Ishikawa (cell line): ENCODE measurements around the gene NHSL1.

Experiments
- CEBPB ChIP-seq: IDR thresholded peaks from 2 replicates; pipeline ENCODE4 v1.6.1; 2012
- EGR1 ChIP-seq: IDR thresholded peaks from 2 replicates; pipeline ENCODE4 v1.6.1; 2012
- EP300 ChIP-seq: IDR thresholded peaks from 2 replicates; pipeline ENCODE4 v1.6.1; 2012; ENCODE audit warnings: borderline replicate concordance
- FOXM1 ChIP-seq: IDR thresholded peaks from 2 replicates; pipeline ENCODE4 v1.6.1; 2012; ENCODE audit warnings: low read depth, borderline replicate concordance
- NFIC ChIP-seq: IDR thresholded peaks from 2 replicates; pipeline ENCODE4 v1.6.1; 2012
- TAF1 ChIP-seq: IDR thresholded peaks from 2 replicates; pipeline ENCODE4 v1.6.1; 2012; ENCODE audit warnings: low read depth, mild to moderate bottlenecking
- TEAD4 ChIP-seq: IDR thresholded peaks from 2 replicates; pipeline ENCODE4 v1.6.1; 2012
- YY1 ChIP-seq: IDR thresholded peaks from 2 replicates; pipeline ENCODE4 v1.6.1; 2012; ENCODE audit warnings: low read depth
- TF ChIP-seq, protein P1 (sequence below): IDR thresholded peaks from 2 replicates; pipeline ENCODE4 v1.6.1; 2012; ENCODE audit warnings: low read depth, mild to moderate bottlenecking
- TF ChIP-seq, protein P2 (sequence below): IDR thresholded peaks from 2 replicates; pipeline ENCODE4 v1.6.1; 2012
- TF ChIP-seq, protein P3 (sequence below): IDR thresholded peaks from 2 replicates; pipeline ENCODE4 v1.6.1; 2012

DNA sequence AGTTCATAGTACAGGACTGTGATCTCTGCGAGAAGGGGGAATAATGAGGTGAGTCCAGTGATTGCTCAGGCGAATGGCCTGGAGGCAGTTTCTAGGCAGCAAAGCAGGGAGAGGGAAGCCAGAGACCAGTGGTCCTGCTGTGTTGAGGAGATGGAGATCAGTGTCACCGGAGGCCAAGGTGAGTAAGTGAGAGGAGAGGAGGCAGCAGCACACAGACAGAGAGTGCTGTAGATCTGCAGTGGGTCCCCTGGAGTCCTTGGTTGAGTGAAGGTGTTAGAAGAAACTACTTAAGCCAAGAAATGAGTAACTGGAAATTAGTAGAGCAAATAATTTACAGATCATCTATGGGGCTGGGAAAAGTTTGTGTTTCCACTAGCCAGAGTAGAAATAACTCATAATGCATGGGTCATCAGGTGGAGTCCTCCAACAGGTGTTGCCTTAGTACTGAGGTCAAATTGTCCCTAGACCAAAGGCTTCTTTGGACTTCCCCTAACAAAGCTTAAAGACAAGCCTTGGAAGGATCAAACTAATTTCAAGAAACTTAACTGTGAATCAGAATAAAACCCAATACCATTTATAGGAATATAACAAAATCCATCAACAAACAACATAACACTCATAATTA lies 81.7 kb downstream of the NHSL1 start:
- TF ChIP-seq YY1 (no peak), CEBPB (no peak), EP300 (no peak), TAF1 (no peak), NFIC (no peak), EGR1 (no peak), TEAD4 (no peak), FOXM1 (no peak)
- TF ChIP-seq, protein P1, sequence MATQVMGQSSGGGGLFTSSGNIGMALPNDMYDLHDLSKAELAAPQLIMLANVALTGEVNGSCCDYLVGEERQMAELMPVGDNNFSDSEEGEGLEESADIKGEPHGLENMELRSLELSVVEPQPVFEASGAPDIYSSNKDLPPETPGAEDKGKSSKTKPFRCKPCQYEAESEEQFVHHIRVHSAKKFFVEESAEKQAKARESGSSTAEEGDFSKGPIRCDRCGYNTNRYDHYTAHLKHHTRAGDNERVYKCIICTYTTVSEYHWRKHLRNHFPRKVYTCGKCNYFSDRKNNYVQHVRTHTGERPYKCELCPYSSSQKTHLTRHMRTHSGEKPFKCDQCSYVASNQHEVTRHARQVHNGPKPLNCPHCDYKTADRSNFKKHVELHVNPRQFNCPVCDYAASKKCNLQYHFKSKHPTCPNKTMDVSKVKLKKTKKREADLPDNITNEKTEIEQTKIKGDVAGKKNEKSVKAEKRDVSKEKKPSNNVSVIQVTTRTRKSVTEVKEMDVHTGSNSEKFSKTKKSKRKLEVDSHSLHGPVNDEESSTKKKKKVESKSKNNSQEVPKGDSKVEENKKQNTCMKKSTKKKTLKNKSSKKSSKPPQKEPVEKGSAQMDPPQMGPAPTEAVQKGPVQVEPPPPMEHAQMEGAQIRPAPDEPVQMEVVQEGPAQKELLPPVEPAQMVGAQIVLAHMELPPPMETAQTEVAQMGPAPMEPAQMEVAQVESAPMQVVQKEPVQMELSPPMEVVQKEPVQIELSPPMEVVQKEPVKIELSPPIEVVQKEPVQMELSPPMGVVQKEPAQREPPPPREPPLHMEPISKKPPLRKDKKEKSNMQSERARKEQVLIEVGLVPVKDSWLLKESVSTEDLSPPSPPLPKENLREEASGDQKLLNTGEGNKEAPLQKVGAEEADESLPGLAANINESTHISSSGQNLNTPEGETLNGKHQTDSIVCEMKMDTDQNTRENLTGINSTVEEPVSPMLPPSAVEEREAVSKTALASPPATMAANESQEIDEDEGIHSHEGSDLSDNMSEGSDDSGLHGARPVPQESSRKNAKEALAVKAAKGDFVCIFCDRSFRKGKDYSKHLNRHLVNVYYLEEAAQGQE: no peak
- TF ChIP-seq, protein P2, sequence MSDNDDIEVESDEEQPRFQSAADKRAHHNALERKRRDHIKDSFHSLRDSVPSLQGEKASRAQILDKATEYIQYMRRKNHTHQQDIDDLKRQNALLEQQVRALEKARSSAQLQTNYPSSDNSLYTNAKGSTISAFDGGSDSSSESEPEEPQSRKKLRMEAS: no peak
- TF ChIP-seq, protein P3, sequence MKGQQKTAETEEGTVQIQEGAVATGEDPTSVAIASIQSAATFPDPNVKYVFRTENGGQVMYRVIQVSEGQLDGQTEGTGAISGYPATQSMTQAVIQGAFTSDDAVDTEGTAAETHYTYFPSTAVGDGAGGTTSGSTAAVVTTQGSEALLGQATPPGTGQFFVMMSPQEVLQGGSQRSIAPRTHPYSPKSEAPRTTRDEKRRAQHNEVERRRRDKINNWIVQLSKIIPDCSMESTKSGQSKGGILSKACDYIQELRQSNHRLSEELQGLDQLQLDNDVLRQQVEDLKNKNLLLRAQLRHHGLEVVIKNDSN: no peak
